HG02852 (cell line): ENCODE measurements around the gene SCNM1.
A peak's percentile ranks its signal among the peaks of the same experiment; 100 is the strongest.
"Not testable (repeated sequence)": the region's sequence is repeated elsewhere in the genome, so short reads cannot be mapped to it uniquely, and the experiment has no call there.

Experiments
- ATAC-seq: cut with Tn5 transposase; IDR thresholded peaks from one replicate; pipeline ENCODE4 v1.9.1; 2021; ENCODE audit warnings: mild to moderate bottlenecking, moderate library complexity; ENCODE audit not compliant: unreplicated experiment

The SCNM1 gene

DNA sequence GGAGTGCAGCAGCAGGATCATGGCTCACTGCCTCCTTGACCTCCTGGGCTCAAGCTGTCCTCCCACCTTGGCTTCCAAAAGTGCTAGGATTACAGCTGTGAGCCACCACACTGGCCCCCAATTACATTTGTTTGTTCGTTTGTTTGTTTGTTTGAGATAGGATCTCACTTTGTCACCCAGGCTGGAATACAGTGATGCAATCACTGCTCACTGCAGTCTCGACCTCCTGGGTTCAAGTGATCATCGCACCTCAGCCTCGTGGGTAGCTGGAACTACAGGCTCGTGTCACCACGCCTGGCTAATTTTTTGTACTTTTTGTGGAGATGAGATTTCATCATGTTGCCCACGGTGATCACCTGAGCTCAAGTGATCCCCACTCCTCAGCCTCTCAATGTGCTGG is 26.1 kb downstream of the SCNM1 start:
- no peak for ATAC-seq

DNA sequence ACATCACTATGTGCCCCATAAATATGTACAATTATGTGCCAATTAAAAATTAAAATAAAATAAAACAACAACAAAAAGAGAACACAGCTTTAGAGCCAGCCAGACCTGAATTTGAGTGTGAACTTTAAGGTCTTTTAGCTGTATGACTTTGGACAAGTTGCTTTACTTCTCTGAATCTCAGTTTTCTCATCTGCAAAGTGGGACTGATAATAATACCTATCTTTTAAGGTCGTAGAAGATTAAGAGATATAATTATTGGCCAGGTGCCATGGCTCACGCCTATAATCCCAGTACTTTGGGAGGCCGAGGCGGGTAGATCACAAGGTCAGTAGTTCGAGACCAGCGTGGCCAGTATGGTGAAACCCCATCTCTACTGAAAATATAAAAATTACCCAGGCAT is 27.4 kb downstream of the SCNM1 start:
- ATAC-seq, result no peak

DNA sequence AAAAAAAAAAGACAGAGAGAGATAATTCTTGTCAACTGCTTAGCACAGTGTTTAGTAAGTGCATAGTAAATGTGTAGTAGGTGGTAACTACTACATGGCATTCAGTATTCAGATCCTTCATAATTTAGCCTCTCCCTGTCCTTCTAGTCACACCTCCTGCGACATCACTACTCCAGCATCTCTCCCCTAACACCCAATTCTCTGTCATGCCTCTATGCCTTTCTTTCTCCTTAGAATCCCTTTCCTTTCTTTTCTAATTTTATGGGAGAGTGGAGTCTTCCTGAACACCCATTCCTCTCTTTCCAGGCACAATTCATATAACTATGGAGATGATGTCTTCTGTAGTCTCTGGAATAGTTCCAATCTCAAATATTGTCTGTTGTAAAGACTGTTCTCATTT is 27.9 kb downstream of the SCNM1 start:
- ATAC-seq, result no peak

DNA sequence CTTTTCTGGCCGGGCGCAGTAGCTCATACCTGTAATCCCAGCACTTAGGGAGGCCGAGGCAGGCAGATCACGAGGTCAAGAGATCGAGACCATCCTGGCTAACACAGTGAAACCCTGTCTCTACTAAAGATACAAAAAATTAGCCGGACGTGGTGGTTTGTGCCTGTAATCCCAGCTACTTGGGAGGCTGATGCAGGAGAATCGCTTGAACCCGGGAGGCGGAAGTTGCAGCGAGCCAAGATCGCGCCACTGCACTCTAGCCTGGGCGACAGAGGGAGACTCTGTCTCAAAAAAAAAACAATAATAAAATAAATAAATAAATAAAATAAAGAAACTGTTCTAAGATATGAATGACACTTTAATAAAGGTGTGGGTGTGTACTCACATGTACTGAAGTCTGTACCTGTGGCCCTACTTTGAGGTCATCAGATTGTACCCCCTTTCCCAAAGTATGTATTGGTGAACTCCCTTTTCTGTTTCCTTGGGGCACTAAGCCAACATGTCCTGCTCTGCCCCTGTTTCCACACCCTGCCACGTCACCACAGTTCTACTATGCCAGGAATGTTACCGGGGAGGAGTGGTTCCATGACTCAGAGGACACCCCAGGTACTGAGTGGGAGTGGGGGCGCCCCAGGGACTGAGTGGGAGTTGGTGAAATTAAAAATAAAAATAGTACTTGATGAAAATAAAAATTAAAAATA is 29.1 kb downstream of the SCNM1 start:
- ATAC-seq, result not testable (repeated sequence)

DNA sequence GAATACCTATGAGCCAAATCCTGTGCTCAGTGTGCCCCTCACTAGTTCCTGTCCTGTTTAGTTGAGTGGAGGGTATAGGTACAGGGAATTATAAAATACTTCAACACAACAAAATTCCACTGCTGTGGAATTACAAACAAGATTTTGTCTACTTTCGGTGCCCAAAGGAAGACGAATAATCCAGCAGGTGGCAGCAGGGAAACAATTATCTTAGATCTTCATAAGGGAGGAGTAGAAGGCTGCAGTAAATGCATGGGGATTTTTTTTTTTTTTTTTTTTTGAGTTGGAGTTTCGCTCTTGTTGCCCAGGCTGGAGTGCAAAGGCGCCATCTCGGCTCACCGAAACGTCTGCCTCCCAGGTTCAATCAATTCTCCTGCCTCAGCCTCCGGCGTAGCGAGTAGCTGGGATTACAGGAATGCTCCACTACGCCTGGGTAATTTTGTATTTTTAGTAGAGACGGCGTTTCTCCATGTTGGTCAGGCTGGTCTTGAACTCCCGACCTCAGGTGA is 30.4 kb downstream of the SCNM1 start:
- ATAC-seq, result no peak

DNA sequence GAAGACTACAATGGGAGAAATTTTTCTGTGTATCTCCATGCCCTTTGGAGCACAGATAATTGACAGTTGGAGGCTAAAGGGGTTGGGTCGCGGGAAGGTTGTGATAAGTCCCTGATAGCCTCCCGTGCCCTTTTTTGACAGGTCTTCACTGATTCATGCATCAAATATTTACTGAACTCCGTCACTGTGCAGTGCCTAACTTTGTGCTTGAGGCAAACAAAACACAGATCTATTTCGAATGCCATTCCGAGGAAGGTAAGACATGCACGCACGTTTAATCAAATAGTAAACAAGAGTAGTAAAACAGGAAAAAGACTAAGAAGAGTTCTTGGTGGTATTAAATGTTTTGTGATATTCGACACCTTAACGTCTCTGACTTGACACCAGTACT is 31.9 kb downstream of the SCNM1 start:
- ATAC-seq, result no peak

DNA sequence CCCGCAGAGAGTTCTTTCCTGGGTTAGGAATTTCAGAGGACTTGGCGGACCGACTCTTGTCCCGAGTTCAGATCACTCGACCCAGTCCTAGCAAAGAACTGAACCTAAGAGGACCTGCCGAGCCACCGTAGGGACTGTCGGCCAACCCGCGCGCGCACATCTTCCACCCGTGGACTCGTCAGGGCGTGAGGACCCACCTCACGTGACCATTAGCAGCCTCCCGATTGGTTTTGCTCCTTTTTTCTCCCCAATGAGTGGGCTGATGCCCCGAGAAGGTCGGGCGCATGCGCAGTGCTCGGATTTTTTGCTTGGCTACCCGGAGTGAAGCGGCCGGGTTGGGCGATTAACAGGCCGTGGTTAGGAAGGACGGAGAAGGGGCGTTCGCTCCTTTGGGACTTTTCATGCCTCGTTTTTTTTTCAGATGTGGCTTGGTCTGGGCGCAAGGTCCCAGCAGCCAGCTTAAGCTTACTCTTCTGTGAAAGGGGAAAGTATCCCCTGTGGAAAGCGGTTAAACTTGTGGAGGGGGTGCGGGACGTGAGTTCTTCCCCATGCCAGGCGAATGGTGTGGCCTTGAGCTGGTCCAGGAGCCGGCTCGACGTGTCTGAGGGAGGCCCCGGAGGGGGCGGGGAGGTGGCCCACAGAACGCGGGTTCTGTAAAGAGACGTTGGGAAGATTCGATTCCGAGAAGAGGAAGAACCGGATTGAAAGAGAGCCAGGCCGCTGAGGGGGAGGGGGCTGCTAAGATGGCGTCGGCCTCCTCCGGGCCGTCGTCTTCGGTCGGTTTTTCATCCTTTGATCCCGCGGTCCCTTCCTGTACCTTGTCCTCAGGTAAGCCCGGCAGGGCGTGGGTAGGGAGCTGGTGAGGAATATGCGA is 32.5 kb downstream of the SCNM1 start, which contains the start of gene PIP5K1A:
Gene PIP5K1A, plus strand, starts transcription at position 299 of the 874 bp plus-strand sequence. Its CDS starts 445 bp downstream, at position 744.
- peak; percentile 66 for ATAC-seq

DNA sequence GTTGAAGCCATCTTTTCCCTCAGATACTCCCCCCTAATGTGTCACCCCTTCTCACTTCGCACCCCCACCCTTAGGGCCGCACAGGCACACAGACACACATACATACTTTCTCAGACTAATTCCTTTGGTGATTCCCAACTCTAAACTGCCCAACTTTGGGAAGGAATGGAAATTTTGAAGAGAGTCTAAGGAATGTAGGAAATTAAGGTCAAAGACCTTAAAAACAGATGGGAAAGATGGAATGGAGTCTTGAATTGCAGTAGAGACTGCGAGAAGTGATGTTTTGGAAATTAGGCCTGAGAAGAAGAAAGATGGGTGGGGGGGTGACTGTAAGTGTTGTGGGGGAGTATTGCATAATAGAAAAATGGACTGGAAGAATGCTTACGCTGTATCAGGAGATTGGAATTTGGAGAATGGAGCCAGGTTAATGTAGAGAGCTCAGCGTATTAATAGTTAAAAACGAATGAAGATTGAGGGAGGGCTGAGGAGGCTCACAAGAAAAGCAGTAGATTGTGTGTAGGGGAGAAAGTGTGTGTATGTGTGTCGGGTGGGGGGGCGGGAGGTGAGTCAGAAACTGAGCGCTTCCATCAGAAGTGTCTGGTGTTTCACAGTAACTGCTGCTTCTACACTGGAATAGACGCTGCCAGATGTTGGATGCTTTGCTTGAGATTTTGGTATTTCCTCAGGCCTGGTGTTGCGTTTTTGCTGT is 34.1 kb downstream of the SCNM1 start:
- no peak for ATAC-seq

DNA sequence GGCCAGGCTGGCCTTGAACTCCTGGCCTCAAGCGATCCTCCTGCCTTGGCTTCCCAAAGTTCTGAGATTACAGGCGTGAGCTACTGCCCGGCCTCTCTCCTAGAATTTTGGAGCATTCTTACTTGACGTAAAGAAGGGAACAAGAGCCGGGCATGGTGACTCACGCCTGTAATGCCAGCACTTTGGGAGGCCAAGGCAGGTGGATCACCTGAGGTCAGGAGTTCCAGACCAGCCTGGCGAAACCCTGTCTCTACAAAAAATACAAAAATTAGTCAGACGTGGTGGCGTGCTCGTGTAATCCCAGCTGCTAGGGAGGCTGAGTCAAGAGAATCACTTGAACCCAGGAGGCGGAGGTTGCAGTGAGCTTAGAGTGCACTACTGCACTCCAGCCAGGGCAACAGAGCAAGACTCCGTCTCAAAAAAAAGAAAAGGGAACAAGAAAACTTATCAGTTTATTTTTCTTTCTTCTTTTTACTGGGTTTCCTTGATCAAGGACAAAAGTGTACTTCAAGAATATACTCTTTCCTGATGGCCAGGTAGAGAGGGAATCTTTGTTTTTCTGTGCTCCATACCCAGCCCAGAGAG is 39.5 kb downstream of the SCNM1 start:
- not testable (repeated sequence) for ATAC-seq

DNA sequence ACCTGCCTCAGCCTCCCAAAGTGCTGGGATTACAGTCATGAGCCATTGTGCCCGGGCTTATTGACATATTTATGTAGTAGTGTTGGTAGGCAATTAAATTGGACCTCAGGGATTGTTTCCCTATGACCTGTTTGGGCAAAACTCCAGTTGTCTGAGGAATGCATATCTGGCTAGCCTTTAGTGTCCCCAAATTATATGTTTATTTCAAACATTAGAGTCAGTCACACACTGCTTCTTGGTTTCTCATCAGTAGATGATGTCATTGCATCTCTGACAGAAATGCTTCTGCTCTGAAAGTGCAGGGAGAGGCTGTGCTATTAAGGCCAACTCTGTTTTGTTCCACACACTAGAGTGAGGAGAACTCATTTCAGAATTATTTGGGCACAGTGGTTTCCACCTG is 44.9 kb downstream of the SCNM1 start:
- no peak for ATAC-seq

DNA sequence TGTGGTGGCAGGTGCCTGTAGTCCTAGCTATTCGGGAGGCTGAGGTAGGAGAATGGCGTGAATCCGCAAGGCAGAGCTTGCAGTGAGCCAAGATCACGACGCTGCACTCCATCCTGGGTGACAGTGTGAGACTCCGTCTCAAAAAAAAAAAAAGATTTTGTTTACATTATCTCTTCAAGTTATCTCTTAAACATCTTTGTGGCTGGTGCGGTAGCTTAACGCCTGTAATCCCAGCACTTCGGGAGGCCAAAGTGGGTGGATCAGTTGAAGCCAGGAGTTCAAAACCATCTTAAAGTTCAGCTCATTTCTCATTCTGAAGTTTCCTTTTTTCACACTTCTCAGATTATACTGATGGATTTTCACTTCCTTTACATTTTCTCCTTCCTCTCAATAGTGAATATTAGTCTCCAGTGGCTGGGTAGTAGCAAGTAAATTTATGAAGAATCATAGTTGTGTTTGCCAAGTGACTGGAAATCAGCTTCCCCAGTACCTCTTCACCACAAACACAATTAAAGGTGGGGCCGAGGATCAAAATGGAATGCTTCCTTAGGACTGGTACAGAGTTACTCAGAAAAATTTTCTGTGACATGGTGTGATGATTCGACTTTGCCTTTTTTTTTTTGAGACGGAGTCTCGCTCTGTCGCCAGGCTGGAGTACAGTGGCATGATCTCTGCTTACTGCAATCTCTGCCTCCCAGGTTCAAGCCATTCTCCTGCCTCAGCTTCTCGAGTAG is 46.2 kb downstream of the SCNM1 start:
- no peak for ATAC-seq

DNA sequence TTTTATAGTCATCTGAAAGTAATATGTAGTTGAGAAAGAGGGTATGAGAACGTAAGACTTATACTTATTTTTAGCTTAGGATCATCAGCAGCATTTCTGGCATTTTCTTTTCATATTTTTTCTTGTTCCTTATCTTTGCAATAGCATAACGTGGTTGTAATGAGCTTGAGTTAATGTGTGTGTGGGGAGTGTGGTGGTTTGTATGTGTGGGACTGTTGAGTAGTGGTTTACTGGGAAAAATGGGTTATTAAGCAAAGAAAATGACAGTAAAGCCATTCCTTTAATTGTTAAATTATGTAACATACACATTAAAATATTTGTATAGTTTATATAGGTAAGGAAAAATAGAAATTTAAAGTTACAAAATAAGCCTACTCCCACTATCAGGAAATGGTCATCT is 47.6 kb downstream of the SCNM1 start:
- ATAC-seq, result no peak
